GM23338 (cell line): ENCODE results near the gene LTBP4.

Experiments
- CREB1 ChIP-seq: fragments of 250-450 bp; sonication (Bioruptor Pico); IDR thresholded peaks from 2 replicates; pipeline ENCODE4 v1.5.0; 2020; ENCODE audit warnings: low read depth, mild to moderate bottlenecking, moderate library complexity
- CTCF ChIP-seq, 2 experiments: fragments of 200-600 bp in 1 of 2; sonication (generic) in 1 of 2; conservative IDR thresholded peaks; 2 replicates each; pipeline versions ENCODE4 v1.5.1 to v1.6.1; 2016 to 2017; ENCODE audit warnings: antibody characterized with exemption in 2 of 2, low read depth in 2 of 2, mild to moderate bottlenecking in 2 of 2, moderate library complexity in 1 of 2
- EZH2 ChIP-seq: fragments of 200-600 bp; sonication (generic); IDR thresholded peaks from one replicate; pipeline ENCODE4 v1.8.0; 2017; ENCODE audit warnings: antibody characterized with exemption, mild to moderate bottlenecking, low read depth; ENCODE audit not compliant: unreplicated experiment
- EZH2phosphoT487 ChIP-seq: fragments of 200-600 bp; sonication (generic); IDR thresholded peaks from one replicate; pipeline ENCODE4 v1.8.1; 2018; ENCODE audit warnings: antibody characterized with exemption; ENCODE audit not compliant: unreplicated experiment
- POLR2AphosphoS5 ChIP-seq: IDR thresholded peaks from 2 replicates; pipeline ENCODE4 v1.6.1; 2016; ENCODE audit warnings: antibody characterized with exemption, low read depth
- REST ChIP-seq: IDR thresholded peaks from one replicate; pipeline ENCODE4 v1.6.1; 2018; ENCODE audit warnings: antibody characterized with exemption; ENCODE audit not compliant: unreplicated experiment
- ZNF462 ChIP-seq: fragments of 250-450 bp; sonication (Bioruptor Pico); IDR thresholded peaks from 2 replicates; pipeline ENCODE4 v1.5.0; 2020; ENCODE audit warnings: mild to moderate bottlenecking, moderate library complexity

- peak in 1 of 2 experiments; percentile 26; a peak in 1 of 4 replicates for TF ChIP-seq CTCF (conservative IDR thresholded peaks at IDR 0.05; ENCODE audit: low read depth in 2 of 2)
- no peak for TF ChIP-seq REST
- no peak for TF ChIP-seq POLR2AphosphoS5
- no peak for TF ChIP-seq CREB1 (CRISPR knock-in tag)
- TF ChIP-seq ZNF462 = no peak
- TF ChIP-seq EZH2phosphoT487 = no peak
- TF ChIP-seq EZH2 = no peak
These were observed 12.9 kb upstream of the LTBP4 start for GRCh38 chr19:40588110-40588854.
